CD4-positive, alpha-beta T cell treated with Interleukin-21 for 1 hour (primary cell): Measurements from ENCODE around the gene ZNF714.

Experiments
- DNase-seq: peaks from one replicate; pipeline ENCODE4 v3.0.0-alpha.2; 2020

ZNF714 gene

DNA sequence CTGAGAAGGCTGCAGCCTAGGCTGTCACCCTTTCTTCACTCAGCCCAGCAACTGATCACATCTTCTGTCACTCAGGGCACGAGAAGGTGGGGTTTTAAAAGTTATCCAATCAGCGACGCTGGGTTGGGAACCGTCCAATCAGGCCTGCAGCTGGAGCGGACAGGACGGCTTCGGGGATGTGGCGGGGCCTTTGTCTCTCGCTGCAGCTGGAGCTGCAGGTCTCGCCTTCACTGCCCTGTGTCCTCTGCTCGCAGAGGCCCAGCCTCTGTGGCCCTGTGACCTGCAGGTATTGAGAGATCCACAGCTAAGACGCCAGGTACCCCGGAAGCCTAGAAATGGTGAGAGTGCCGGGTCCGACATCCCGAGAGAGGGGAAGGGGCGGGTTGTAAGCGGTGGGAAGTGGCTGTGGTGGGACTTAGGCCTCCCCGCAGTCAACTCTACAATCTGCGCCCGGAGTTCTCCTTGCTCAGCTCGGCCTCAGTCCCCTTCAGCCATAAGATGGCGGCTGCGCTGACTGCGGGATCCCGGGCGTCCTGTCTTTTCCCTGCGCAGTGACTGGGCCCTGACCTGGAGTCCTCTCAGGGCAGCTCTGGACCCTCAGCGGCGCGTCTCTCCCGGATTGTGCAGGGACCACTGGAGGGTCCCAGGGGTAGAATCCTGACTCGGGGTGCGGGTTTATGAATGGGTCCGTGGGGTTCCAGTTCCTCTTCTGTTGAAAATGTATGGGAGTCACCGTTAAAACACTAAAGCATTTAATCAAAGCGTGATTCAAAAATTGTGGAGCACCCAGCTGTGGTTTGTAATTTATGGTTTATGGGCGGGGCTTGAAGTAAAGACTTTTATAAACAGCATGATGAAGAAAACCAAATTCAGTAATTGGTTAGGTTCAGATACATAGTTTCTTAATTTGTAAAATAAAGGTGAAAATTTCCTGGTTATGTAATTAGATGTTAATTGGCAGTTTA lies at the start of gene ZNF714:
ZNF714 (plus strand) TSS at position 193 of the 965 bp plus-strand sequence. CDS start 16,066 bp downstream, outside the sequence.
- DNase-seq: peak; percentile 91

DNA sequence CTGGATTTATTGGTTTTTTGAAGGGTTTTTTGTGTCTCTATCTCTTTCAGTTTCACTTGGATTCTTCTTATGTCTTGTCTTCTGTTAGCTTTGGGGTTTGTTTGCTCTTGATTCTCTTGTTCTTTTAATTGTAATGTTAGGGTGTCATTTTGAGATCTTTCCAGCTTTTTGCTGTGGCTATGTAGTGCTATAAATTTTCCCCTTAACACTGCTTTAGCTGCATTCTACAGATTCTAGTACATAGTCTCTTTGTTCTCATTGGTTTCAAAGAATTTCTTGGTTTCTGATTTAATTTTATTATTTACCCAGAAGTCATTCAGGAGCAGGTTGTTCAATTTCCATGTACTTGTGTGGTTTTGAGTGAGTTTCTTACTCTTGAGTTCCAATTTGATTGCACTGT lies 37.0 kb upstream of the ZNF714 start:
- no peak for DNase-seq

- no peak for DNase-seq
Measured at GRCh38 chr19:21046489-21046888, 35.5 kb upstream of the ZNF714 start.

GRCh38 chr19:21047716-21048115 lies 34.3 kb upstream of the ZNF714 start:
- DNase-seq: no peak

GRCh38 chr19:21052902-21053301 lies 29.1 kb upstream of the ZNF714 start:
- no peak for DNase-seq

DNA sequence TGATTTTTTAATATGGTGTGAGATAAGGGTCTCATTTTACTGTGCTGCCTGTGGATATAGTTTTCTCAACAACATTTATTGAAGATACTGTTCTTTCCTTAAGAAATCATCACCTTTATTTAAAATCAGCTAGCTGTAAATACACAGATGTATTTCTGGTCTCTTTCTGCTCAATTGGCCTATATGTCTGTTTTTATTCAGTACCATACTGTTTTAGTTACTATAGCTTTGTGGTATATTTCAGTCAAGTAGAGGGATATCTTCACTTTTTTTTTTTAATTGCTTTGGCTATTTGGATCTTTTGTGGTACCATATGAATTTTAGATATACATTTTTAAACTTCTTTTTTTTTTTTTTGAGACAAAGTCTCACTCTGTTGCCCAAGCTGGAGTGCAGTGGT lies 16.7 kb upstream of the ZNF714 start:
- no peak for DNase-seq

DNA sequence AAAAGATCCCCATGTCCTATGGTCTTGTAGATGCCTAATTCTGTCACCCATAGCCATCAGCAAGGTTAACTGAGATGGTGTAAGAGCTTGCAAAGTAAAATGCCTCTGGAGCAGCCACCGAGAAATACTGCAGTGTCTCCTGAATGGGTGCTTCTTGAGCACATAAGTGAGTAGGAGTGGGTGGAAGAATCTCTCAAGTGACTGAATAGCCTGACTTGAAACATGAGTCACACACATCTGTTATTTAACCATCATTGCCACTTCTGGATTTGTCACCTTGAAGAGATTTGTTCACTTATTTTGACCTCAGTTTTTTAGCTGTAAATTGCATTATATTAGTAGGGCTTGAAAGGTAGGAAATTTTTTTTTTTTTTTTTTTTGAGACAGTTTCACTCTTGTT lies 2.3 kb downstream of the ZNF714 start:
- no peak for DNase-seq

GRCh38 chr19:21087871-21088270 lies 5.9 kb downstream of the ZNF714 start:
- DNase-seq: no peak

DNA sequence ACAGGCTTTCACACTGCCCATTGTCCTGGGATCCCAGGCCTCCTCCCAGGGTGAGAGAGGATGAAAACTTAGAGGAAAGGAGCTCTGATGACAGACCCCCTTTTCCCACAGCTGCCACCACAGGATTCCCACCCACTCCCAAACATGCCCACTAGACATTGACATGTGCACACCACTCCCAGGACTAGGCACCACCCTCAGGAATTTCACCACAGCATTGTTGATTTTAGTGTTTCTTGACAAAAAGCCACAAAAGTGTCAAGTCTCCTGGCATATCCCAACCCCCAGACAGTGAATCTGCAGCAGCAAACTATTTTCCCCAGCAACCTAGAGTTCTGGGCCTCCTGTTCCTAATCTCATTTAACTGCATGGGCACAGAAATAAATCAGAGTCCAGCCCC lies 10.1 kb downstream of the ZNF714 start:
- DNase-seq: no peak

DNA sequence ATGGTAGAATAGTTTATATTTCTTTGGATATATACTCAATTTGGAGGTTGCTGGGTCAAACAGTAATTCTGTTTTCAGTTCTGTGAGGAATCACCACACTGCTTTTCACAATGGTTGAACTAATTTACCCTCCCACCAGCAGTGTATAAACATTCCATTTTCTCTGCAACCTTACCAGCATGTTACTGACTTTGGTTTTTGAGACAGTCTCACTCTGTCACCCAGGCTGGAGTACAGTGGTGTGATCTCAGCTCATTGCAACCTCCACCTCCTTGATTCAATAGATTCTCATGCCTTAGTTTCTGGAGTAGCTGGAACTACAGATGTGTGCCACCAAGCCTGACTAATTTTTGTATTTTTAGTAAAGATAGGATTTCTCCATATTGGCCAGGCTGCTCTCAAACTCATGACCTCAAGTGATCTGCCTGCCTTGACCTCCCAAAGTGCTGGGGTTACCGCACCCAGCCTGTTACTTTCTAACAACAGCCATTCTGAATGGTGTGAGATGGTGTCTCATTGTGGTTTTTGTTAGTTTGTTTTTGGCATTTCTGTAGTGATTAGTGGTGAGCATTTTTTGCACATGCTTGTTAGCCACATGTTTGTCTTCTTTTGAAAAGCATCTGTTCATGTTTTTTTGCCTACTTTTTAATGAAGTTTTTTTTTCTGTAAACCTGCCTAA lies 12.5 kb downstream of the ZNF714 start:
- DNase-seq: no peak

- no peak for DNase-seq
Measured at GRCh38 chr19:21098291-21098690, 16.3 kb downstream of the ZNF714 start.

- DNase-seq: no peak
Measured at GRCh38 chr19:21101521-21102242, 19.7 kb downstream of the ZNF714 start.

- DNase-seq: no peak
Measured at GRCh38 chr19:21109116-21109515, 27.1 kb downstream of the ZNF714 start.

- no peak for DNase-seq
Measured at GRCh38 chr19:21110183-21110582, 28.2 kb downstream of the ZNF714 start.

DNA sequence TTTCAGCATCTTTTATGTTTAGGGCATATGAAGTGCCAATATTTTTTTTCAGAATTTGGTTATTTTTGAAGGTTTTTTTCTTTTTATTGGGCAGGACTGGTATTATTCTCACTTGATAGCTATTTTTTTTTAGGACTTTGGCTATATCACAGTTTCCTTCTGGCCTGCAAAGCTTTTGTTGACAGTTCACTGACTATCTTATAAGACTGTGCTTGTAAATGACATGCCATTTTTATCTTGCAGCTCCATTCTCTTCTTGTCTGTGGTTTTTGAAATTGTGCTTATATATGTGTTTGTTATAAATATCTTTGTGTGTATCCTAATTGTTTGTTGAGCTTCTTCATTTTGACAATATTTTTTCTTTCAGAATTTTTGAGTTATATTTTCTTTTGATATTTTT lies 33.4 kb downstream of the ZNF714 start:
- no peak for DNase-seq

DNA sequence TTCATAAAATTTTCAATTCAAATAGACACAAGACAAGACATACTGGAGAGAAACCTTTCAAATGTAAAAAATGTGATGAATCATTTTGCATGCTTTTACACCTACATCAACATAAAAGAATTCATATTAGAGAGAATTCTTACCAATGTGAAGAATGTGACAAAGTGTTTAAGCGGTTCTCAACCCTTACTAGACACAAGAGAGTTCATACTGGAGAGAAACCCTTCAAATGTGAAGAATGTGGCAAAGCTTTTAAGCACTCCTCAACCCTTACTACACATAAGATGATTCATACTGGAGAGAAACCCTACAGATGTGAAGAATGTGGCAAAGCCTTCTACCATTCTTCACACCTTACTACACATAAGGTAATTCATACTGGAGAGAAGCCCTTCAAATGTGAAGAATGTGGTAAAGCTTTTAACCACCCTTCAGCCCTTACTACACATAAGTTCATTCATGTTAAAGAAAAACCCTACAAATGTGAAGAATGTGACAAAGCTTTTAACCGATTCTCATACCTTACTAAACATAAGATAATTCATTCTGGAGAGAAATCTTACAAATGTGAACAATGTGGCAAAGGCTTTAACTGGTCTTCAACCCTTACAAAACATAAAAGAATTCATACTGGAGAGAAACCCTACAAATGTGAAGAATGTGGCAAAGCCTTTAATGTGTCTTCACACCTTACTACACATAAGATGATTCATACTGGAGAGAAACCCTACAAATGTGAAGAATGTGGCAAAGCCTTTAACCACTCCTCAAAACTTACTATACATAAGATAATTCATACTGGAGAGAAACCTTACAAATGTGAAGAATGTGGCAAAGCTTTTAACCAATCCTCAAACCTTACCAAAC lies 35.3 kb downstream of the ZNF714 start:
- no peak for DNase-seq

DNA sequence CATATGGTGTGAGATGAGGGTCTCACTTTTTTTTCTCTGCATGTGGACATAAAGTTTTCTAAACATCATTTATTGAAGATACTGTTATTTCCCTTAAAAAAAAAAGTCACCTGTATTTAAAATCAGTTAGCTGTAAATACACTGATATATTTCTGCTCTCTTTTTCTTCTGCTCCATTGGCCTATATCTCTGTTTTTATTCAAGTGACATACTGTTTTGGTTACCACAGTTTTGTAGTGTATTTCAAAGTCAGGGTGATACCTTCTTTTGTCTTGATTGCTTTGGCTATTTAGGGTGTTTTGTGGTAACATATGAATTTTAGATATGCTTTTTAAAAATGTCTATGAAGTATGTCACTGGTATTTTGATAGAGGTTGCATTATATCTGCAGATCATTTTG lies 44.1 kb downstream of the ZNF714 start:
- no peak for DNase-seq

DNA sequence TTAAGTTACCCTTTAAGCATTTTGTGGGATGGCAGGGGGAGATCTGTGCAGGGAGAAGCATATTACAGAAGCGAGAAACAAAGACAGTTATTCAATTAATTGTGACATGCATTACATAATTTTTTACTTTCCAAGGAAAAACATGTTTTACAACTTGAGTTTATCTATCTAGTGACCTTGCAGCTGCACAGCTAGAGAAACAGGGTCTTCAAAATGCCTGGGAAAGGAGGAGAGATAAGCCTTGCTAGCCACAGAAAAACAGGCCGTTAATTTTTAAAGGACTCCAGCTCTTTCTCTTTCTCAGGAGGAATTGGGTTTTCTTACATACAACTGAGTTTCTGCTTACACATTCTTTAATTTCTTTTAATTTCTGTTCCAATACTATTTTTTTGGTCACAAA lies 45.0 kb downstream of the ZNF714 start:
- no peak for DNase-seq

- no peak for DNase-seq
Measured at GRCh38 chr19:21127898-21128297, 45.9 kb downstream of the ZNF714 start.

DNA sequence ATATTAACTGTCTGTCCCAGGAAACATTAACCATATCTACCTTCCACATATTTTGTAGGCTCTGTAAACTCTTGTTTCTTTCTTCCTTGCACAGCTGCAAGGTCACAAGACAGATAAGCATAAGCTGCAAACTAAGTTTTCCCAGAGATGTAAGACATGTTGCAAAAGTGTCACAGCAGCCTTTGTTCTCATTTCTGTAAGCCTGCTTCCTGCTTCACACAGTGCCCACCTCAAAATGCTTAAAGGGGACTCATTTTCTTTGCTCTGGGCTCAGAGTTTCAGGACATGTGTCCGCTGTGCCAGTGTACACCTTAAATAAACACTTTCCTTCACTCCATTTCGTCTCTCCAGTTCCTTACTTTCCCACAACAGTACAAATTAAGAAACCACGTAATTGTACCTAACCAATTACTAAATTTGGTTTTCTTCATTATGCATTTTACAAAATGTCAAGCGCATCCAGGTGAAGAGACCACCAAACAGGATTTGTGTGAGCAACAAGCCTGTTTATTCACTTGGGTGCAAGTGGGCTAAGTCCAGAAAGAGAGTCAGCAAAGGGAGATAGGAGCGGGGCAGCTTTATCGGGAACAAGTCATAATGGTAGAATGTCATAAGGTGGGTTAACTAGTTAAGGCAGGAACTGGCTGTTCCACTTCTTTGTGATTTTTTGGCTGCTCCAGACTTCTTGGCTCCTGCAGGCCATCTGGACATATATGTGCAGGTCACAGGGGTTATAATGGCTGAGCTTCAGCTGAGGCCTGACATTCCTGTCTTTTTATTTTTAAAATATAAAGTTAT lies 47.1 kb downstream of the ZNF714 start:
- DNase-seq: no peak

- no peak for DNase-seq
Measured at GRCh38 chr19:21130097-21130775, 48.2 kb downstream of the ZNF714 start.
